ENCODE data around the gene PRKCA. TPM values are rescaled to one million over a fixed set of nuclear protein-coding genes. Genes with fewer than 3 reads are reported as not detected.
"Not testable (repeated sequence)": the region's sequence is repeated elsewhere in the genome, so short reads cannot be mapped to it uniquely, and the experiment has no call there.

PRKCA gene
- total RNA-seq, 1 donor from 2014 or later = 80.1 TPM

DNA sequence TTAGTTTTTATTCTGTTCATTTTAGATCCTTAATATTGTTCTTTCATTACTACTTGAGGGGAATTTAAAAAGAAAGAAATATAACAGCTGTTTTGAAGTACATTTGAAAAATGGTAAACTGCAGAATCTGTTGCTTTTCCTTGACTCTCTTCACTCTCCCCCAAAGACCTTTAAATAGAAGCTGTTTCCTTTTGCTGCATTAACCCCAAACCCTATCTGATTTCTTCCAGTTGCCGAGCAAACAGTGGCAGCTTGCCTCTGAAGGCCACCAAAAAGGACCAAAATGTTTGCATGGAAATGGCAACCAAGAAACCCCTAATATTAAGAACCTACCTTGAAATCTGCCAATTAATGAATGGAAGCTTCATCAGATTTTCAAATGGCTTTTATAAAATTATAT is 37.1 kb downstream of the PRKCA start:
- peaks cover 42% of the 10 kb centered on the region for H3K4me1 Mint-ChIP-seq (ENCODE audit: unreplicated experiment)
- no peak overlapping the region for H3K4me3 Mint-ChIP-seq (ENCODE audit: unreplicated experiment)
- no peaks in the 10 kb centered on the region for H3K9me3 Mint-ChIP-seq (ENCODE audit: unreplicated experiment)
- peak overlapping the region; percentile 45 for H3K27ac Mint-ChIP-seq (ENCODE audit: unreplicated experiment)
- no peaks in the 10 kb centered on the region for H3K27me3 Mint-ChIP-seq (ENCODE audit: unreplicated experiment)
- no peaks in the 10 kb centered on the region for H3K36me3 Mint-ChIP-seq (ENCODE audit: unreplicated experiment)
- no peak for DNase-seq (ENCODE audit: extremely low spot score, unreplicated experiment)
- TF ChIP-seq, protein P1, sequence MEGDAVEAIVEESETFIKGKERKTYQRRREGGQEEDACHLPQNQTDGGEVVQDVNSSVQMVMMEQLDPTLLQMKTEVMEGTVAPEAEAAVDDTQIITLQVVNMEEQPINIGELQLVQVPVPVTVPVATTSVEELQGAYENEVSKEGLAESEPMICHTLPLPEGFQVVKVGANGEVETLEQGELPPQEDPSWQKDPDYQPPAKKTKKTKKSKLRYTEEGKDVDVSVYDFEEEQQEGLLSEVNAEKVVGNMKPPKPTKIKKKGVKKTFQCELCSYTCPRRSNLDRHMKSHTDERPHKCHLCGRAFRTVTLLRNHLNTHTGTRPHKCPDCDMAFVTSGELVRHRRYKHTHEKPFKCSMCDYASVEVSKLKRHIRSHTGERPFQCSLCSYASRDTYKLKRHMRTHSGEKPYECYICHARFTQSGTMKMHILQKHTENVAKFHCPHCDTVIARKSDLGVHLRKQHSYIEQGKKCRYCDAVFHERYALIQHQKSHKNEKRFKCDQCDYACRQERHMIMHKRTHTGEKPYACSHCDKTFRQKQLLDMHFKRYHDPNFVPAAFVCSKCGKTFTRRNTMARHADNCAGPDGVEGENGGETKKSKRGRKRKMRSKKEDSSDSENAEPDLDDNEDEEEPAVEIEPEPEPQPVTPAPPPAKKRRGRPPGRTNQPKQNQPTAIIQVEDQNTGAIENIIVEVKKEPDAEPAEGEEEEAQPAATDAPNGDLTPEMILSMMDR (IDR thresholded peaks at IDR 0.05) = no peak

DNA sequence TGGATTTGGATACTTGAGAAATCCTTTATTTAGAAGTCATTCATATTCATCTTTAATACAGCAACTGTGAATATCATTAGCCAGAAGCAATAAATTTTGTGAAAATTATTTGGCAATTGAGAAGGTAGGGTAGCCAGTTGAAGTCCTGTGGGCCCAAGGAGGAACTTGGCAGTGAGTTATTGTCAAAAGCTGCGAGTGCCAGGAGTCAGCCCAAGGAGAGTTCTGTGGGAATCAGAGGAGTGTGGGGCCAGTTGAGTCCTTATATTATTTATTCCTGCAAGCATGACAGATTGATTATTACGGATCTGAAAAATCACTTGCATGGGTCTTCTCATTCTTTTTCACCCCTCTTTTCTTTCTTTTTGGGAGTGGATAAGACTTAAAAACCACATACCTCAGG is 38.3 kb downstream of the PRKCA start:
- Mint-ChIP-seq H3K4me1 (ENCODE audit: unreplicated experiment) (peaks cover 44% of the 10 kb centered on the region), H3K4me3 (ENCODE audit: unreplicated experiment) (no peak overlapping the region), H3K27me3 (ENCODE audit: unreplicated experiment) (no peaks in the 10 kb centered on the region), H3K9me3 (ENCODE audit: unreplicated experiment) (no peaks in the 10 kb centered on the region), H3K27ac (ENCODE audit: unreplicated experiment) (no peak overlapping the region), H3K36me3 (ENCODE audit: unreplicated experiment) (no peaks in the 10 kb centered on the region)
- DNase-seq (ENCODE audit: extremely low spot score, unreplicated experiment) = no peak
- TF ChIP-seq, protein P1 (IDR thresholded peaks at IDR 0.05) = no peak

DNA sequence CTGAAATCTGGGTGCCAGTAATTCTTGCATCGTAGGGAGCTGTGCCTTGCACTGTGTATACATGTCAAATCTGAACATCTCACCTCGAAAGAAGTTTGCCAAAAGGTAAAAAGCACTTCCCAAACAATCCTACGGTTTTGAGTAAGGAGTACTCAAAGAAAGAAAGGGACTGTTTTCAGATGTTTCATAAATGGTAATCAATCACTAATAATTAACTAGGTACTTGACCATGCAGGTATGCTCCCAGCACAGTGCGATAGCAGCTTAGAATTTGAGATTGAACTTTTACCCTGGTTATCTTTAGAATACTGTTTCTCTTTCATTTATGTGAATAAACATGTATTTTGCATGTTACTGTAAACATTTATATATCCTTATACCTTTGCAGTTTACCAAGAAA is 39.0 kb downstream of the PRKCA start:
- Mint-ChIP-seq H3K36me3 (ENCODE audit: unreplicated experiment) (no peaks in the 10 kb centered on the region), H3K27me3 (ENCODE audit: unreplicated experiment) (no peaks in the 10 kb centered on the region), H3K9me3 (ENCODE audit: unreplicated experiment) (no peaks in the 10 kb centered on the region), H3K4me1 (ENCODE audit: unreplicated experiment) (peaks cover 40% of the 10 kb centered on the region), H3K27ac (ENCODE audit: unreplicated experiment) (no peak overlapping the region), H3K4me3 (ENCODE audit: unreplicated experiment) (no peak overlapping the region)
- no peak for DNase-seq (ENCODE audit: extremely low spot score, unreplicated experiment)
- TF ChIP-seq, protein P1 (IDR thresholded peaks at IDR 0.05) = no peak

DNA sequence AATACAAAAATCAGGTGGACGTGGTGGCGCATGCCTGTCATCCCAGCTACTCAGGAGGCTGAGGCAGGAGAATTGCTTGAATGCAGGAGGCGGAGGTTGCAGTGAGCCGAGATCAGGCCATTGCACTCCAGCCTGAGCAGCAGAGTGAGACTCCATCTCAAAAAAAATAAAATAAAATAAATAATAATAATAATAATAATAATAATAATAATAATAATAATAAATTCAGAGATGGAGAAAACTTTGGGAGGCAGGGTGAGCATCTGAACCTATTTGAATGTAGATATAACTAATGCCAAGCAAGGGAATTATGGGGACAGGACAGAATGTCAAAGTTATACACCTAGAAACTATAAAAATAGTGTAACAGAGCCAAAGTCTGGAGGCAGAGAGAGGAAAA is 39.9 kb downstream of the PRKCA start:
- not testable (repeated sequence) for H3K9me3 Mint-ChIP-seq (ENCODE audit: unreplicated experiment); DNase-seq (ENCODE audit: extremely low spot score, unreplicated experiment); H3K36me3 Mint-ChIP-seq (ENCODE audit: unreplicated experiment); H3K27ac Mint-ChIP-seq (ENCODE audit: unreplicated experiment); H3K27me3 Mint-ChIP-seq (ENCODE audit: unreplicated experiment); H3K4me3 Mint-ChIP-seq (ENCODE audit: unreplicated experiment)
- H3K4me1 Mint-ChIP-seq (ENCODE audit: unreplicated experiment) = peaks cover 42% of the 10 kb centered on the region

DNA sequence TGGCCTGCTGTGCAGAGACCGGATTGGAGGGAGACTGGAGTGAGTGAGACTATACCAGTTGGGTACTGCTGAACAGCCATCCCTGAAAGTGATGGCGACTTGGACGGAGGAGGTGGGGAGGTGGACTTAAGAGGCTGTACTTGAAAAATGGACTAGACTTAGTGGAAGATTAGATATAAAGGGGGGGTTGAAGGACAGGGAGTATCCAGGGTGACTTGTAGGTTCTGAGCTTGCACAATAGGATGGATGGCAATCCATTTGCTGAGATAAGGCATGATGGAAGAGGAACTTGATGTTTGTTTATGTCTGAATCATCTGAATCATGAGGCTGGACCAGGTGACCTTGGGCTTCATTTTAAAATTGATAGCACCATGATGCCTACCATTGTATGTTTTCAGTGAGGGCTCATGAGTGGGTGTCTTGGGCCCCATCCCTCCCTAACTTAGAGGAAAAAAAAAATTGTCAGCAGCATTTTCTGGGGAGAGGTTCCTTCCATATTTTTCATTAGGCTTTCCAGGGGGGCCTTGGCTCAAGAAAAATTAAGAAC is 41.2 kb downstream of the PRKCA start:
- H3K27ac Mint-ChIP-seq (ENCODE audit: unreplicated experiment) = no peak overlapping the region
- H3K9me3 Mint-ChIP-seq (ENCODE audit: unreplicated experiment) = no peaks in the 10 kb centered on the region
- H3K4me1 Mint-ChIP-seq (ENCODE audit: unreplicated experiment) = peaks cover 43% of the 10 kb centered on the region
- TF ChIP-seq, protein P1 (IDR thresholded peaks at IDR 0.05) = no peak
- no peaks in the 10 kb centered on the region for H3K27me3 Mint-ChIP-seq (ENCODE audit: unreplicated experiment)
- no peaks in the 10 kb centered on the region for H3K36me3 Mint-ChIP-seq (ENCODE audit: unreplicated experiment)
- H3K4me3 Mint-ChIP-seq (ENCODE audit: unreplicated experiment) = no peak overlapping the region
- no peak for DNase-seq (ENCODE audit: extremely low spot score, unreplicated experiment)

DNA sequence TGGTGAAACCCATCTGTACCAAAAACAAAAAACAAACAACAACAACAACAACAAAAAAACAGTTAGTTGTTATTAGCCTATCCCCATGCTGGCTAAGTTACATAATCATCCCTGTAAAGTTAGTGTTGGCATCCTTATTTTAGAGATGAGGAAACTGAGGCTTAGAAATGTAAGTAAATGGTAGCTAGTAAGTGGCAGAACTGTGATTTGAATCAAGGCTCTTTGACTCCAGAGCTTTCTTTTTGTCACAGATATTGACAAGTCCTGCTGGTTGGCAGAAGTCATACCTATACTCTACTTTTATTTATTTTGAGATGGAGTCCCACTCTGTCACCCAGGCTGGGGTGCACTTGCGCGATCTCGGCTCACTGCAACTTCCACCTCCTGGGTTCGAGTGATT is 42.1 kb downstream of the PRKCA start:
- TF ChIP-seq, protein P1 (IDR thresholded peaks at IDR 0.05) = no peak
- no peak overlapping the region for H3K4me3 Mint-ChIP-seq (ENCODE audit: unreplicated experiment)
- no peaks in the 10 kb centered on the region for H3K9me3 Mint-ChIP-seq (ENCODE audit: unreplicated experiment)
- H3K4me1 Mint-ChIP-seq (ENCODE audit: unreplicated experiment) = peaks cover 43% of the 10 kb centered on the region
- no peak overlapping the region for H3K27ac Mint-ChIP-seq (ENCODE audit: unreplicated experiment)
- DNase-seq (ENCODE audit: extremely low spot score, unreplicated experiment) = no peak
- H3K36me3 Mint-ChIP-seq (ENCODE audit: unreplicated experiment) = no peaks in the 10 kb centered on the region
- no peaks in the 10 kb centered on the region for H3K27me3 Mint-ChIP-seq (ENCODE audit: unreplicated experiment)

All from osteocyte (in vitro differentiated cells).